ENCODE data around the gene GOLT1B. TPM values are rescaled to one million over a fixed set of nuclear protein-coding genes. Genes with fewer than 3 reads are reported as not detected.
A peak's percentile ranks its signal among the peaks of the same experiment; 100 is the strongest.

The GOLT1B gene
- total RNA-seq, 2 experiments from 2014 or later, result 31.6 to 35.9 TPM

GRCh38 chr12:21547437-21547836 lies 45.8 kb downstream of the GOLT1B start:
- DNase-seq, result peak; percentile 49
- intact Hi-C loops (cut with micrococcal nuclease), result no loop called here
- TF ChIP-seq, protein P1, sequence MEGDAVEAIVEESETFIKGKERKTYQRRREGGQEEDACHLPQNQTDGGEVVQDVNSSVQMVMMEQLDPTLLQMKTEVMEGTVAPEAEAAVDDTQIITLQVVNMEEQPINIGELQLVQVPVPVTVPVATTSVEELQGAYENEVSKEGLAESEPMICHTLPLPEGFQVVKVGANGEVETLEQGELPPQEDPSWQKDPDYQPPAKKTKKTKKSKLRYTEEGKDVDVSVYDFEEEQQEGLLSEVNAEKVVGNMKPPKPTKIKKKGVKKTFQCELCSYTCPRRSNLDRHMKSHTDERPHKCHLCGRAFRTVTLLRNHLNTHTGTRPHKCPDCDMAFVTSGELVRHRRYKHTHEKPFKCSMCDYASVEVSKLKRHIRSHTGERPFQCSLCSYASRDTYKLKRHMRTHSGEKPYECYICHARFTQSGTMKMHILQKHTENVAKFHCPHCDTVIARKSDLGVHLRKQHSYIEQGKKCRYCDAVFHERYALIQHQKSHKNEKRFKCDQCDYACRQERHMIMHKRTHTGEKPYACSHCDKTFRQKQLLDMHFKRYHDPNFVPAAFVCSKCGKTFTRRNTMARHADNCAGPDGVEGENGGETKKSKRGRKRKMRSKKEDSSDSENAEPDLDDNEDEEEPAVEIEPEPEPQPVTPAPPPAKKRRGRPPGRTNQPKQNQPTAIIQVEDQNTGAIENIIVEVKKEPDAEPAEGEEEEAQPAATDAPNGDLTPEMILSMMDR (IDR thresholded peaks at IDR 0.05), result no peak
- Mint-ChIP-seq H3K4me3 (no peak overlapping the region), H3K4me1 (ENCODE audit: low read depth) (peaks cover 11% of the 10 kb centered on the region), H3K36me3 (ENCODE audit: low read depth) (no peaks in the 10 kb centered on the region), H3K9me3 (no peaks in the 10 kb centered on the region), H3K27ac (no peak overlapping the region), H3K27me3 (peaks cover 3% of the 10 kb centered on the region)
- peak; percentile 77 for ATAC-seq
- CTCF ChIA-PET, result no interaction called here
- POLR2A ChIA-PET, result no interaction called here

DNA sequence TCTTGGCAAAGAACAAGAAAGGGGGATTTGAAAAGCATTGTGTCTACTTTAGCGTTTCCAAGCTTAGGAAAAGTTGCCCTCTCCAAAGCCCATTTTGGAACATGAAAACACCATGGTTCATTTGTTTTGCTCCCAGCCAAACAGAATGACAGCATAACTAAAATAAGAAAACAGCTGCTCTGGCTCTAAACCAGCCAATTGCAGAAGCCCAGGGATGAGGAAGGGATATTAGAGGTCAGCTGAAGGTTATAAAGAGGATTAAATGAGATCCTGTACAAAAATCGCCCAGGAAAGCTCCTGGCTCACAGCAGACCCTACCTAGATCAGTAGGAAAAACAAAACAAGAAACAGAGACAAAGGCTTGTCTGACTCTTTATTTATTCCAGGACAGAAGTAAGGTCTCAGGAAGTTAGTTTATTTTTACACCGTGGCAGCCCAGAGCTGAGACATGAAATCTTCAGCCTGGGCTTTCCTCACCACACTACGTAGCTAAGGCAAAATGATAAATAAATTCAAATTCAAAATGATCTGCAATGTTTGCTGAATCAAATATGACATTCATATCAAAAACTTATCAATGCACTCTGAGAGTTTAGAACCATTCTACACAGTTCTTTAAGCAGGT lies 50.4 kb downstream of the GOLT1B start:
- H3K9me3 Mint-ChIP-seq, result no peaks in the 10 kb centered on the region
- ChIA-PET CTCF (no interaction called here), POLR2A (no interaction called here)
- intact Hi-C loops (cut with micrococcal nuclease), result no loop called here
- H3K4me3 Mint-ChIP-seq, result no peak overlapping the region
- peaks cover 11% of the 10 kb centered on the region for H3K4me1 Mint-ChIP-seq (ENCODE audit: low read depth)
- ATAC-seq (no peak), DNase-seq (no peak)
- no peak overlapping the region for H3K27ac Mint-ChIP-seq
- TF ChIP-seq, protein P1 (IDR thresholded peaks at IDR 0.05), result no peak
- H3K27me3 Mint-ChIP-seq, result no peaks in the 10 kb centered on the region
- H3K36me3 Mint-ChIP-seq (ENCODE audit: low read depth), result no peaks in the 10 kb centered on the region

DNA sequence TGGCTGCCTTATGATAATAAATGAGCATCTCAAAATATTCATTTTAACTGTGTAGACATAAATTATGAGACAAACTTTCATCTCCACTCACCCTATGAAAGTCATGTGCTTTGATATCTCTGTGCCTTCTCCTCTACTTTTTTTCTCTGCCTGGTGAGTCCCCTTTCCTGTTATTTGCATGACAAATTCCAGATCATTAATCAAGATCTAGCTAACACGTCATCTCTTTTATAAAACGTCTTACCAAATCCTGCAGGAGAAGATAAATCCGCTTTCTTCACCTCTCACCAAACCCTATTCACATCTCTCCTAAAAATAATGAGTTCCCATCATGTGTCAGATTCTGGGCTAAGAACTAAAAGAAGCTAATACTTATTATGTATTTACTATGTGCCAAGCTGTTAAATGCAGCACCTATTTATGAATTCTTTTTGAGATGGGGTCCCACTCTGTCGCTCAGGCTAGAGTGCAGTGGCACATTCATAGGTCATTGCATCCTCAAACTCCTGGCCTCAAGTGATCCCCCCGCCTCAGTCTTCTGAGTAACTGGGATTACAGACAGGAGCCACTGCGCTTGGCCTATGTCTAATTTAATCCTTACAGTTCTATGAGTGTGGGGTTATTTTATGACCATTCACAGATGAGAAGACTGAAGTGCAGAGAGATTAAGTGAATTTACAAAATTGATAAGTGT lies 51.2 kb downstream of the GOLT1B start:
- ChIA-PET CTCF (interaction anchor here (0.7 kb wide), 1 partner anchor 9 kb away, joined by 3 read pairs; no protein-coding TSS in a partner anchor), POLR2A (no interaction called here)
- Mint-ChIP-seq H3K36me3 (ENCODE audit: low read depth) (no peaks in the 10 kb centered on the region), H3K4me1 (ENCODE audit: low read depth) (peaks cover 5% of the 10 kb centered on the region), H3K27ac (no peak overlapping the region), H3K27me3 (no peaks in the 10 kb centered on the region), H3K4me3 (no peak overlapping the region), H3K9me3 (no peaks in the 10 kb centered on the region)
- DNase-seq (no peak), ATAC-seq (no peak)
- intact Hi-C loops (cut with micrococcal nuclease), result no loop called here
- TF ChIP-seq, protein P1 (IDR thresholded peaks at IDR 0.05), result no peak

DNA sequence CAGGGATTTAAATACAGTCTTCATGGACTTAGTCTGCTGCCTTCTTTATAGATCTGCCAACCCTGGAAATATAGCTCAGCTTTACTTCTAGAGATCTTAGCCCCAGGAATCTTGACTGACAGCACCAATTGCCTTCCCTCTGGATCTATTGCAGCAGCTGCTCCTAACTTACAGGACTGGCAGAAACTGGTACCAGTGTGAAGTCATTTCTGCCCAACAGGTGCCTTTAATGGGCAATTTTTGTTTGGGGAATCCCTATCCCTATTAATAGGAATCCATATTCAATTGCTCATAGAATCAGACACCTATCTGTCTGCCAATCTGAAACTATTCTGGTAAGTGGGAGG lies 51.7 kb downstream of the GOLT1B start:
- DNase-seq (no peak), ATAC-seq (no peak)
- no peaks in the 10 kb centered on the region for H3K27me3 Mint-ChIP-seq
- H3K36me3 Mint-ChIP-seq (ENCODE audit: low read depth), result no peaks in the 10 kb centered on the region
- H3K4me1 Mint-ChIP-seq (ENCODE audit: low read depth), result peaks cover 1% of the 10 kb centered on the region
- intact Hi-C loops (cut with micrococcal nuclease), result no loop called here
- no peak overlapping the region for H3K4me3 Mint-ChIP-seq
- no peaks in the 10 kb centered on the region for H3K9me3 Mint-ChIP-seq
- ChIA-PET POLR2A (no interaction called here), CTCF (interaction anchor here (0.7 kb wide), 1 partner anchor 8 kb away, joined by 3 read pairs; no protein-coding TSS in a partner anchor)
- TF ChIP-seq, protein P1 (IDR thresholded peaks at IDR 0.05), result no peak
- H3K27ac Mint-ChIP-seq, result no peak overlapping the region

- Mint-ChIP-seq H3K9me3 (no peaks in the 10 kb centered on the region), H3K27me3 (no peaks in the 10 kb centered on the region), H3K27ac (no peak overlapping the region), H3K4me3 (no peak overlapping the region), H3K4me1 (ENCODE audit: low read depth) (peaks cover 11% of the 10 kb centered on the region), H3K36me3 (ENCODE audit: low read depth) (no peaks in the 10 kb centered on the region)
- ATAC-seq (peak; percentile 37), DNase-seq (no peak)
- CTCF ChIA-PET, result interaction anchor here (0.6 to 0.9 kb wide), 2 partner anchors 123 to 318 kb away, joined by 3 read pairs; no protein-coding TSS in a partner anchor
- TF ChIP-seq, protein P1 (IDR thresholded peaks at IDR 0.05), result no peak
- intact Hi-C loops (cut with micrococcal nuclease), result no loop called here
- POLR2A ChIA-PET, result no interaction called here
Measured at GRCh38 chr12:21558100-21558679, 56.6 kb downstream of the GOLT1B start.

All from activated CD8-positive, alpha-beta T cell treated with anti-CD3 and anti-CD28 coated beads for 36 hours (primary cell).